Measurements from ENCODE around the gene PRKCB.

PRKCB gene

GRCh38 chr16:23867566-23867965 is 31.8 kb downstream of the PRKCB start:
- no peak for DNase-seq

GRCh38 chr16:23868136-23868535 is 32.4 kb downstream of the PRKCB start:
- DNase-seq = peak; percentile 0 to 26

GRCh38 chr16:23869052-23869451 is 33.3 kb downstream of the PRKCB start:
- DNase-seq = peak in 1 of 2 experiments; percentile 12

- DNase-seq = no peak
Measured at GRCh38 chr16:23871924-23872323, 36.1 kb downstream of the PRKCB start.

GRCh38 chr16:23874613-23875294 is 39.0 kb downstream of the PRKCB start:
- DNase-seq = no peak

GRCh38 chr16:23876256-23876896 is 40.6 kb downstream of the PRKCB start:
- no peak for DNase-seq

- peak in 1 of 2 experiments; percentile 0 for DNase-seq
Measured at GRCh38 chr16:23877107-23878070, 41.6 kb downstream of the PRKCB start.

- DNase-seq = no peak
Measured at GRCh38 chr16:23879735-23880373, 44.1 kb downstream of the PRKCB start.

- DNase-seq = no peak
Measured at GRCh38 chr16:23889189-23889588, 53.4 kb downstream of the PRKCB start.

GRCh38 chr16:23893986-23894385 is 58.2 kb downstream of the PRKCB start:
- no peak for DNase-seq

GRCh38 chr16:23895052-23895451 is 59.3 kb downstream of the PRKCB start:
- DNase-seq = no peak

- peak; percentile 68 to 77 for DNase-seq
Measured at GRCh38 chr16:23896832-23897821, 61.3 kb downstream of the PRKCB start.

- no peak for DNase-seq
Measured at GRCh38 chr16:23898682-23899430, 63.1 kb downstream of the PRKCB start.

- no peak for DNase-seq
Measured at GRCh38 chr16:23899869-23900268, 64.1 kb downstream of the PRKCB start.

GRCh38 chr16:23900480-23901177 is 64.8 kb downstream of the PRKCB start:
- no peak for DNase-seq

- DNase-seq = peak; percentile 74 to 79
Measured at GRCh38 chr16:23901178-23902033, 65.6 kb downstream of the PRKCB start.

GRCh38 chr16:23902034-23902747 is 66.4 kb downstream of the PRKCB start:
- DNase-seq = no peak

GRCh38 chr16:23902748-23903414 is 67.1 kb downstream of the PRKCB start:
- peak; percentile 30 to 31 for DNase-seq
